BLaER1 (cell line): Measurements from ENCODE around the gene PGP.
"Not testable (repeated sequence)": the region's sequence is repeated elsewhere in the genome, so short reads cannot be mapped to it uniquely, and the experiment has no call there.

Experiments used
- H3K27ac ChIP-seq: shearing (Covaris generic); formaldehyde crosslinking; 2 replicates; pipeline ENCODE4 v1.8.1; 2022
- H3K27me3 ChIP-seq: shearing (Covaris generic); formaldehyde crosslinking; 2 replicates; pipeline ENCODE4 v1.8.1; 2022
- H3K36me3 ChIP-seq: shearing (Covaris generic); formaldehyde crosslinking; 2 replicates; pipeline ENCODE4 v1.8.1; 2022
- H3K4me1 ChIP-seq: shearing (Covaris generic); formaldehyde crosslinking; 2 replicates; pipeline ENCODE4 v1.8.1; 2022
- H3K4me2 ChIP-seq: shearing (Covaris generic); formaldehyde crosslinking; 2 replicates; pipeline ENCODE4 v1.8.1; 2022
- H3K4me3 ChIP-seq: shearing (Covaris generic); formaldehyde crosslinking; 2 replicates; pipeline ENCODE4 v1.8.1; 2022
- H3K9ac ChIP-seq: shearing (Covaris generic); formaldehyde crosslinking; 2 replicates; pipeline ENCODE4 v1.8.1; 2022
- H3K9me3 ChIP-seq: shearing (Covaris generic); formaldehyde crosslinking; 2 replicates; pipeline ENCODE4 v1.8.1; 2022
- H4K20me1 ChIP-seq: shearing (Covaris generic); formaldehyde crosslinking; 2 replicates; pipeline ENCODE4 v1.8.1; 2022
- Cebpa-rat ChIP-seq: shearing (Covaris generic); IDR thresholded peaks from 2 replicates; pipeline ENCODE4 v1.8.1; 2022

PGP gene

GRCh38 chr16:2209258-2210008 is 5.2 kb downstream of the PGP start:
- H3K9ac ChIP-seq = no peak overlapping the region; the same call in 1 of the 2 replicates
- H3K9me3 ChIP-seq = no peaks in the 10 kb centered on the region
- no peak overlapping the region for H3K27ac ChIP-seq
- H3K36me3 ChIP-seq = peaks cover 63% of the 10 kb centered on the region
- TF ChIP-seq Cebpa-rat = no peak
- peaks cover 41% of the 10 kb centered on the region for H3K4me1 ChIP-seq
- H3K4me2 ChIP-seq = no peak overlapping the region
- H4K20me1 ChIP-seq = peaks cover 47% of the 10 kb centered on the region
- no peaks in the 10 kb centered on the region for H3K27me3 ChIP-seq
- no peak overlapping the region for H3K4me3 ChIP-seq

- Histone ChIP-seq H3K4me2 (no peak overlapping the region), H3K9me3 (no peaks in the 10 kb centered on the region), H4K20me1 (peaks cover 47% of the 10 kb centered on the region), H3K27me3 (no peaks in the 10 kb centered on the region), H3K4me1 (peaks cover 44% of the 10 kb centered on the region), H3K9ac (no peak overlapping the region; the same call in 1 of the 2 replicates), H3K4me3 (no peak overlapping the region), H3K27ac (no peak overlapping the region), H3K36me3 (peaks cover 63% of the 10 kb centered on the region)
- no peak for TF ChIP-seq Cebpa-rat
Observed at GRCh38 chr16:2208772-2209171, 5.9 kb downstream of the PGP start.

- Histone ChIP-seq H3K9ac (no peak overlapping the region), H3K27ac (no peak overlapping the region), H4K20me1 (peaks cover 42% of the 10 kb centered on the region), H3K4me2 (no peak overlapping the region), H3K36me3 (peaks cover 63% of the 10 kb centered on the region), H3K27me3 (no peaks in the 10 kb centered on the region), H3K9me3 (no peaks in the 10 kb centered on the region), H3K4me3 (no peak overlapping the region), H3K4me1 (peaks cover 39% of the 10 kb centered on the region)
- TF ChIP-seq Cebpa-rat = no peak
Observed at GRCh38 chr16:2208308-2208707, 6.3 kb downstream of the PGP start.

- no peak for TF ChIP-seq Cebpa-rat
- H3K9ac ChIP-seq = 0 out of 2 replicates have a peak overlapping the region, but pooled peaks have one; percentile 10
- peaks cover 60% of the 10 kb centered on the region for H3K36me3 ChIP-seq
- H3K4me3 ChIP-seq = no peak overlapping the region
- no peaks in the 10 kb centered on the region for H3K27me3 ChIP-seq
- H3K9me3 ChIP-seq = no peaks in the 10 kb centered on the region
- peaks cover 35% of the 10 kb centered on the region for H3K4me1 ChIP-seq
- peaks cover 38% of the 10 kb centered on the region for H4K20me1 ChIP-seq
- no peak overlapping the region for H3K4me2 ChIP-seq
- H3K27ac ChIP-seq = no peak overlapping the region
Observed at GRCh38 chr16:2207872-2208271, 6.8 kb downstream of the PGP start.

- H3K36me3 ChIP-seq = peaks cover 51% of the 10 kb centered on the region
- no peak for TF ChIP-seq Cebpa-rat
- H3K27me3 ChIP-seq = 0 out of 2 replicates have a peak, but pooled peaks cover 5% of the 10 kb centered on the region
- H3K4me1 ChIP-seq = peaks cover 25% of the 10 kb centered on the region
- H3K27ac ChIP-seq = no peak overlapping the region; the same call in 1 of the 2 replicates
- no peaks in the 10 kb centered on the region for H3K9me3 ChIP-seq
- H3K4me2 ChIP-seq = peak overlapping the region; percentile 100
- H3K4me3 ChIP-seq = no peak overlapping the region
- H4K20me1 ChIP-seq = peaks cover 28% of the 10 kb centered on the region
- H3K9ac ChIP-seq = peak overlapping the region; percentile 97
Observed at GRCh38 chr16:2206780-2207433, 7.7 kb downstream of the PGP start.

GRCh38 chr16:2206420-2206779 is 8.2 kb downstream of the PGP start:
- Histone ChIP-seq H3K27ac (peak overlapping the region; percentile 99), H3K4me3 (peak overlapping the region; percentile 83), H3K9ac (peak overlapping the region; percentile 97), H3K27me3 (0 out of 2 replicates have a peak, but pooled peaks cover 10% of the 10 kb centered on the region), H3K4me1 (peaks cover 24% of the 10 kb centered on the region), H4K20me1 (peaks cover 25% of the 10 kb centered on the region), H3K36me3 (peaks cover 46% of the 10 kb centered on the region), H3K4me2 (peak overlapping the region; percentile 100), H3K9me3 (no peaks in the 10 kb centered on the region)
- TF ChIP-seq Cebpa-rat = no peak

- H3K27ac ChIP-seq = peak overlapping the region; percentile 99
- H3K36me3 ChIP-seq = peaks cover 44% of the 10 kb centered on the region
- H3K9me3 ChIP-seq = no peaks in the 10 kb centered on the region
- TF ChIP-seq Cebpa-rat = no peak
- H3K27me3 ChIP-seq = peaks cover 12% of the 10 kb centered on the region; the same call in 1 of the 2 replicates
- peaks cover 21% of the 10 kb centered on the region for H4K20me1 ChIP-seq
- peak overlapping the region; percentile 100 for H3K4me2 ChIP-seq
- H3K9ac ChIP-seq = peak overlapping the region; percentile 97
- H3K4me3 ChIP-seq = peak overlapping the region; percentile 83
- peaks cover 24% of the 10 kb centered on the region for H3K4me1 ChIP-seq
Observed at GRCh38 chr16:2205967-2206313, 8.7 kb downstream of the PGP start.

- peaks cover 18% of the 10 kb centered on the region; the same call in 1 of the 2 replicates for H3K27me3 ChIP-seq
- peak within 1 kb of the TSS; percentile 99 for H3K27ac ChIP-seq
Observed at GRCh38 chr16:2205104-2205966, 9.3 kb downstream of the PGP start, which contains the start of gene MLST8. TSS of gene MLST8 (plus strand) at chr16:2205454. CDS start at chr16:2206086, 632 bp downstream.

GRCh38 chr16:2204416-2205103 is 10.1 kb downstream of the PGP start:
- H3K36me3 ChIP-seq = peaks cover 30% of the 10 kb centered on the region
- peak overlapping the region; percentile 97 for H3K9ac ChIP-seq
- H3K27ac ChIP-seq = peak overlapping the region; percentile 99
- no peaks in the 10 kb centered on the region for H3K9me3 ChIP-seq
- no peak for TF ChIP-seq Cebpa-rat
- H3K4me3 ChIP-seq = peak overlapping the region; percentile 83
- H4K20me1 ChIP-seq = peaks cover 7% of the 10 kb centered on the region; the same call in 1 of the 2 replicates
- peaks cover 26% of the 10 kb centered on the region for H3K27me3 ChIP-seq
- peak overlapping the region; percentile 100 for H3K4me2 ChIP-seq
- peaks cover 24% of the 10 kb centered on the region for H3K4me1 ChIP-seq

More at GRCh38 chr16:2205104-2205966, 9.3 kb downstream of the PGP start, which contains the start of gene MLST8:
- Histone ChIP-seq H4K20me1 (peaks cover 15% of the 10 kb centered on the region; the same call in 1 of the 2 replicates), H3K4me3 (peak within 1 kb of the TSS; percentile 83), H3K9me3 (no peaks in the 10 kb centered on the region), H3K9ac (peak within 1 kb of the TSS; percentile 97), H3K36me3 (peaks cover 37% of the 10 kb centered on the region), H3K4me2 (peak within 1 kb of the TSS; percentile 100), H3K4me1 (peaks cover 24% of the 10 kb centered on the region)
- no peak for TF ChIP-seq Cebpa-rat

- not testable (repeated sequence) for H3K27ac ChIP-seq, H3K4me3 ChIP-seq, H3K9ac ChIP-seq
Observed at GRCh38 chr16:2203119-2203688, 11.4 kb downstream of the PGP start.

More at GRCh38 chr16:2203119-2203688, 11.4 kb downstream of the PGP start:
- H3K9me3 ChIP-seq, H4K20me1 ChIP-seq, H3K4me2 ChIP-seq: not testable (repeated sequence)
- Histone ChIP-seq H3K27me3 (peaks cover 39% of the 10 kb centered on the region), H3K4me1 (peaks cover 24% of the 10 kb centered on the region), H3K36me3 (peaks cover 16% of the 10 kb centered on the region)
